GM19455 (cell line): ENCODE measurements around the gene DNAAF3.
"Not testable (repeated sequence)": the region's sequence is repeated elsewhere in the genome, so short reads cannot be mapped to it uniquely, and the experiment has no call there.

Experiments used
- ATAC-seq: cut with Tn5 transposase; IDR thresholded peaks from one replicate; pipeline ENCODE4 v1.9.1; 2021; ENCODE audit not compliant: unreplicated experiment

DNAAF3 gene

DNA sequence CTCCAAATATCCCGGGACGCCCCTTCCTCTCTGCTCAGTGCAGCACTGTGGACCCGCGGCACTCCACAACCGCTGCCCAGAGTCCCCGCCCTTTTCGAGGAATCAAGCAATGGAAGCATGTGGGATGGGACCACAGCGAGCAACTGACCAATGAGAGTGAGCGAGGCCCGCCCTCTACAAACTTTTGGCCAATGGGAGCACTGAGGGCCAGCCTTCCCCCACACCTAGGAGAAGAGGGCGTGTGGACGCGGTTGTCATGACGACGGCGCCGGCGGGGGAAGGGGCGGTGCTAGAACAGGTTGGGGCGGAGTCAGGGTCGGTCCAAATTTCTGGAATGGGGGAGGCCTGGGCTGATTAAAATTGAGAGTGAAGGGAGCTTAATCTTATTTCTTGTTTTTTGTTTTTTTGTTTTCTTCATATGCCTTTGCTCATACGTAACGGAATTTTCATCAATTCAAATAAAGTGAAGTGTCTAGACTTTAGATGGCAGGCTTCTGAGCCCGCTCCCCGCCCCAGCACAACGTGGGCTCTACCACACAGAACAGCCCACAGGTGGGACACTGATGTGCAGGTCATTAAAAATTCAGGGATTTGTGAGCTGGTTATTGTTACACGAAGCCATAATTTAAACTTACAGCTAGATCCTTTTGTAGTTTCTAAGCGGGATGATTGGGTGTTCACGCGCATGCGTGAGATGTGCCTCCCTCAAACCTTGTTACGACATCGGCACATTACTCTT, at the start of gene DNAAF3:
DNAAF3 (minus strand) TSS at position 84 of the 739 bp plus-strand sequence. CDS start 200 bp downstream, outside the sequence.
- ATAC-seq: no peak

GRCh38 chr19:55213547-55213946, 47.1 kb upstream of the DNAAF3 start:
- no peak for ATAC-seq

DNA sequence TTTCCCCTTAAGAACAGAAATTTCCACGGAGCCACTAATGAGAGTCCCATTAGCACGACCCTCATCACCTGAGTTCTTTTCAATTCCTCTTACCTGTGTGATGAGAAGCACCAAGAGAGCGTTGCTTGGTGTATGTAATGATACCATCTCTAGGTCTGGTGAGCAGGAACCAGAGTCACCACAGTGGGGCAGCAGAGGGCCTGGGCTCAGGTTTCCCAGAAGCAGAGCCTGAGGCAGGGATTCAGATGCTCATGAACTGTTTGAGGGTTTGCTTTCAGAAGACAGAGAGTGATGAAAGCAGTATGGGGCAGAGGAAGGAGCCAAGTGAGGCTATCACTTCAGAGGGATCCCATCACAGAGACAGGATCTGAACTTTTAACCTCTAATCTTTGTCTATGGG, 46.0 kb upstream of the DNAAF3 start:
- ATAC-seq: no peak

GRCh38 chr19:55209693-55210472, 43.5 kb upstream of the DNAAF3 start:
- ATAC-seq: no peak

DNA sequence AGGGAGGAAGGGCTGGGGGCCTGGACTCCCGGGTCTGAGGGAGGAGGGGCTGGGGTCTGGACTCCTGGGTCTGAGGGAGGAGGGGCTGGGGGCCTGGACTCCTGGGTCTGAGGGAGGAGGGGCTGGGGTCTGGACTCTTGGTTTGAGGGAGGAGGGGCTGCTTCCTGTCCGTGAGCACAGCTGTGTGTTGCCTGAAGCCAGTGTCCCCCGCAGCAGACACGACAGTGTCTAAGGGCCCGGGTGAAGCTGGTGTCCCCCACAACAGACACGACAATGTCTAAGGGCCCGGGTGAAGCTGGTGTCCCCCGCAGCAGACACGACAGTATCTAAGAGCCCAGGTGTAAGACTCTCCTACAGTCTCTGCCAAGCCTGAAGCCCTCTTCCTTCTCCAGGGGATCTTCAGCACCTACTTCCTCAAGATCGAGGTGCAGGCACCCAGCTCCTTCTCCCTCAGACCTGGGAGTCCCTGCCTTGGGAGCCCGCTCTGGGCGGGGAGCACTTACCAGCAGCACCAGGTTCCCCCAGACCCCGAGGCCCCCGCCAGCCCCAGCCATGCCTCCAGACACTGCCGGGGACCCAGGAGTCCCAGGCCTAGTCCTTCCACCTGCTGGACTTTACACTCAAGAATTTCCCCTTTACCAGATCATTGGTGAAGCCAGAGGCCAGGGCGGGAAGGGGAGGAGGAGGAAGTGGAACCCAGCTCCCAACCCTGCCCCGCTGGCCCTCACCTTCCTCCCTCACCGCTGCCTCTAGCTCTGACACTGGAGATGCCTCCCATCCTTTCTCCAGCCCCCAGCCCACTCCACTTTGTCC, 42.7 kb upstream of the DNAAF3 start, which contains the start of gene PTPRH:
PTPRH (minus strand) TSS at position 622 of the 813 bp plus-strand sequence; CDS start at position 554, 68 bp downstream.
- ATAC-seq: no peak

DNA sequence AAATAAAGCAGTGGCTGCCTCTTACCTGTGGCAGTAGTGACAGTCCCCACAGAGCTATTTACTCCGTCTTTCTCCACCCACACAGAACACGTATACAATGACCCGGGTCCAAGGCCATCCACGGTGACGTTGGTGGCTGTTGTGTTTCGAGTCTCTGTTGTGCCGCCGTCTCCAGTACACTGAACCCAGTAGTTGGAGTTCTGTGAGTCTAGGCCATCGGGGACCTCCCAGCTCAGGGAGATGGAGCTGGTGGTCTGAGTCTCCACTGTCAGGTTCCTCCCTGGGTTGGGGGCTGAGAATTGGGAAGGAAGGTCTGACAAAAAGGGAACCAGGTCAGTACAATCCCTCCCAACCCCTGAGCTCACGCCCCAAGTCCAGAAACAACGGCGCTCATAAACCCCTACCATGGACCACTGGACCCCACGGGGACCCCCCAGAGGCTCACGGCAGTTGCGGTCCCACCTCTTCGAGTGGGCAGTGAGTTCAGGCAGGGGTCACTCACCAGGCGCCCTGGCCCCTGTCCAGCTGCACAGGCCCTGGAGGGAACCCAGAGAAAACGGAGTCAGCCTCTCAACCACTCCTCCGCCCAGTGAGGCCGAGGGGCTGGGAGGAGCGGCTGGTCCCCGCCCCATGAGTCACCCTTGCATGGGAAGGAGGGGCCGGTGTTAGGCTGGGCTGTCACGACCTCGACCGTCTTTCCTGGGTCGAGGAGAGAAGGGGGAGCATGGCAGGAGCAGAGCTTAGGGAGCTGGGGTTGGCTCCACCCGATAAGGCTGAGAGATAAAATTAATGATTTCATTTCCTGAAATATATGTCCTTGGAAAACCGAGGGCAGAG, 40.5 kb upstream of the DNAAF3 start:
- ATAC-seq: no peak

- ATAC-seq: not testable (repeated sequence)
Observed at GRCh38 chr19:55202199-55202598, 35.8 kb upstream of the DNAAF3 start.

DNA sequence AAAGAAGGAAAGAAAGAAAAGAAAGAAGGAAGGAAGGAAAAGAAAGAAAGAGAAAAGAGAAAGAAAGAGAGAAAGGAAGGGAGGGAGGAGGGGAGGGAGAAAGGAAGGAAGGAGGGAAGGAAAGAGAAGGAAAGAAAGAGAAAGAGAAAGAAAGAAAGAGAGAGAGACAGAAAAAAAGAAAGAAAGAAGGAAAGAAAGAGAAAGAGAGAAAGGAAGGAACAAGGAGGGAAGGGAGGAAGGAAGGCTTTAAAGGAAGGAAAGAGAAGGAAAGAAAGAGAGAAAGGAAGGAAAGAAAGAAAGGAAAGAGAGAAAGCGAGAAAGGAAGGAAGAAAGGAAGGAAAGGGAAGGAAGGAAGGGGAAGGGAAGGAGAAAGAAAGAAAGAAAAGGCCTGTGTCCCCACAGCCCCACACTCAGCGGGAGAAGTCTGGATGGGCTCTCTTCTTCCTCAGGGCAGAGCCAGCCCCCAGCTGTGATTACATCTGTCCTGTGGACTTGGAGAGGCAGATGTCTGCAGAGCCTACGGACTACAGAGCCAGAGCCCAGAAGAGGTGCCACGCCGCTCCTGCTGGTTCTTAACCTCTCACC, 33.3 kb upstream of the DNAAF3 start:
- no peak for ATAC-seq

GRCh38 chr19:55198651-55199050, 32.2 kb upstream of the DNAAF3 start:
- ATAC-seq: no peak

GRCh38 chr19:55197528-55197927, 31.1 kb upstream of the DNAAF3 start:
- ATAC-seq: no peak

GRCh38 chr19:55196803-55197202, 30.4 kb upstream of the DNAAF3 start:
- no peak for ATAC-seq

DNA sequence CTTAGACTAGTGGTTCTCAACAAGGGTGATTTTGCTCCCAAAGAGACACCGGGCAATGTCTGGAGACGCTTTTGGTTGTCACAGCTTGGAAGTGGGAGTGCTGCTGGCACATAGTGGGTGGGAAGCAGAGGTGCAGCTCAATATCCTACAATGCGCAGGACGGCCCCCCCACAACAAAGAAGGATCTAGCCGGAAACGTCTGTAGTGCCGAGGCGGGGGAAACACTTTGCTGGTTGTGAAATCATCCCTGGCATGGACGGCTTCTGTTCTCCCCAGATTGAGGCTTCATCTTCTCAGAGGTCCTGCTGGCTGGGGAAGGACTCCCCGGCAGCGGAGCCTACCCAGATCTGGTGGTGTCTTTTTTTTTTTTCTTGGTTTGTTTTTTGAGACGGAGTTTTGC, 27.1 kb upstream of the DNAAF3 start:
- ATAC-seq: no peak

GRCh38 chr19:55189403-55189835, 23.0 kb upstream of the DNAAF3 start:
- no peak for ATAC-seq

DNA sequence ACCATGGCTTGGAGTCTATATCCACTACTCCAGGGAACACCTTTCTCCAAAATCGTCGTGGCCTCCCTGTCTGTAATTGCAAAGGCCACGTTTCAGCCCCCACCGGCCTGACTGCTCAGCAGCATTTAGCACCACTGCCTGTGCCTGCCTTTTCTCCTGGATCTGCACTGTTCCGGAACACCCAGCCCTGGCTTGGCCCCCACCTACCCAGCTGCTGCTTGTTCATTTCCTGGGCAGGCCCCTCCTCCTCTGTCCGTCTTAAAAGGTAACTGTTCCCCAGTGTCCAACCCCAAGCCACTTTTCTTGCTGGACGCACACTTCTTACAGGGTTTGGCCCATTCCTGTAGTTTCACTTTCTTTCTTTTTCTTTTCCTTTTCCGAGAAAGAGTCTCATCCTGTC, 22.2 kb upstream of the DNAAF3 start:
- no peak for ATAC-seq

DNA sequence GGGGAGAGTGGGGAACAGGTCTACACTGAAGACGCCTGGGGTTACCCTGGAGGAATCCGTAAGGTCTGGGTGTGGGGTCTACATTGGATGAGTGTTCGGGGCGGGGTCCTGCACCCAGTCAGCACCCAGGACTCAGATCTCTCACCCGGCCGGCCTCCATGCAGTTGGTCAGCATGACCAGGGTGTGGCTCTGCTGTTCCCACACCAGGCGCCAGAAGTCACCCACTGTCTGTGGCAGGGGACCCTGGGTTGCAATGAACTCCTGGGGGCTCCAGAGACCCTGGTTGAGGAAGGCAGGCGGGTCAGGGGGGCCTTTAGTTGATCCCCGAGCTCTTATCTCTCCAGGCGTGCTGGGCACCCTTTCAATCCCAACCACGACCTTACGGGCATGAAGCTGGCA, 19.7 kb upstream of the DNAAF3 start:
- ATAC-seq: no peak

GRCh38 chr19:55181740-55182139, 15.3 kb upstream of the DNAAF3 start:
- ATAC-seq: no peak

GRCh38 chr19:55179606-55180484, 13.4 kb upstream of the DNAAF3 start, which contains the start of gene SYT5:
SYT5 (minus strand) TSS chr19:55180289; CDS start chr19:55179041, 1,248 bp downstream.
- ATAC-seq: no peak

DNA sequence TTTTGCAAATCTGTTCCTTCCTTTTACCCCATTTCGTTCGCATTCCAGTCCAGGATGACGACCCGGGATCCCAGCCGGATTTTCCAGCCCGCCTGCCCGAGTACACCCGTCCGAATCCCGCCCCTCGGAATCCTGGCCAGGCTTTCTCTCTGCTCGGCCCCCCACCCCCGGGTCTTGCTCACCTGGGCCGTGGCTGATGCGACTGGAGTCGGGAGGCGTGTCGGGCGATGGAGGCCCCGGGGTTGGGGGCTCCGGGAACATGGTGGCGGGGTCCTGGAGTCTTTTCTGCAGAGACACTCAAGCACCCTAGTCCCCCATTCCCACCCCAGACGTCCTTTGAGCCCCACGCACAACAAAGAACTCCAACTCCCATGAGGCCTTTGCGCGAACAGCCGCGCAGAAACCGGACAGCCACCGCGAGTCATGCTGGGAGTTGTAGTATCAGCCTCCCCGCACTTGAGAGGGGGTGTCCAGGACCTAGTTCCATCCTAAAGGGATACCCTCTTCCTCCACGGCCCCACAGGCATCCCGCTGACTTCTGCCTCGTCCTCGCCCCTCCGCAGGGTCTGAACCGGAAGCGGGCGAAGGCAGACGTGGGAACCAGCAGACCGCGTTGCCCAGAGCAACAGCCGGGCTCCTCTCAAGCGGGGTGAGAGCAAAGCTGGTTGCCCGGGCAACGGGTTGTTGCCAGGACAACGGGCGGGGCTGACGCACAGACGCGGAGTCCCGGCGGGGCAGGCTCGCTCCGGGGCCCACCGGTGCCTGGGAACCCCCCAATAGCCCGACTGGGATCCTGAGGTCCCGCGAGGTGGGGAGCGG, 12.6 kb upstream of the DNAAF3 start:
- no peak for ATAC-seq
